Measurements from ENCODE around the gene LRRC23. TPM values are rescaled to one million over a fixed set of nuclear protein-coding genes. Genes with fewer than 3 reads are reported as not detected.
A peak's percentile ranks its signal among the peaks of the same experiment; 100 is the strongest.

Gene LRRC23
- total and polyA plus RNA-seq, 2 of the 13 experiments (the other 11 are each of a cell fraction or from before 2014, with no cell fraction given), result 6.0 to 7.8 TPM

- TF ChIP-seq BCL3 (CRISPR knock-in tag; IDR thresholded peaks at IDR 0.05), result peak; percentile 4; the same call in 1 of the 2 replicates
- TF ChIP-seq, protein P1, sequence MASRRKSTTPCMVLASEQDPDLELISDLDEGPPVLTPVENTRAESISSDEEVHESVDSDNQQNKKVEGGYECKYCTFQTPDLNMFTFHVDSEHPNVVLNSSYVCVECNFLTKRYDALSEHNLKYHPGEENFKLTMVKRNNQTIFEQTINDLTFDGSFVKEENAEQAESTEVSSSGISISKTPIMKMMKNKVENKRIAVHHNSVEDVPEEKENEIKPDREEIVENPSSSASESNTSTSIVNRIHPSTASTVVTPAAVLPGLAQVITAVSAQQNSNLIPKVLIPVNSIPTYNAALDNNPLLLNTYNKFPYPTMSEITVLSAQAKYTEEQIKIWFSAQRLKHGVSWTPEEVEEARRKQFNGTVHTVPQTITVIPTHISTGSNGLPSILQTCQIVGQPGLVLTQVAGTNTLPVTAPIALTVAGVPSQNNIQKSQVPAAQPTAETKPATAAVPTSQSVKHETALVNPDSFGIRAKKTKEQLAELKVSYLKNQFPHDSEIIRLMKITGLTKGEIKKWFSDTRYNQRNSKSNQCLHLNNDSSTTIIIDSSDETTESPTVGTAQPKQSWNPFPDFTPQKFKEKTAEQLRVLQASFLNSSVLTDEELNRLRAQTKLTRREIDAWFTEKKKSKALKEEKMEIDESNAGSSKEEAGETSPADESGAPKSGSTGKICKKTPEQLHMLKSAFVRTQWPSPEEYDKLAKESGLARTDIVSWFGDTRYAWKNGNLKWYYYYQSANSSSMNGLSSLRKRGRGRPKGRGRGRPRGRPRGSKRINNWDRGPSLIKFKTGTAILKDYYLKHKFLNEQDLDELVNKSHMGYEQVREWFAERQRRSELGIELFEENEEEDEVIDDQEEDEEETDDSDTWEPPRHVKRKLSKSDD (CRISPR knock-in tag; IDR thresholded peaks at IDR 0.05; ENCODE audit: low read depth), result 0 out of 2 replicates have a peak, but pooled peaks have one; percentile 29
- TF ChIP-seq ZMYM3 (CRISPR knock-in tag; IDR thresholded peaks at IDR 0.05), result no peak
- no peak for TF ChIP-seq KAT2B (IDR thresholded peaks at IDR 0.05; ENCODE audit: borderline replicate concordance, low read depth, low read length)
- TF ChIP-seq GLI4 (CRISPR knock-in tag; IDR thresholded peaks at IDR 0.05; ENCODE audit: borderline replicate concordance), result no peak
- TF ChIP-seq SPEN (CRISPR knock-in tag; IDR thresholded peaks at IDR 0.05; ENCODE audit: low read depth), result peak; percentile 43; the same call in 1 of the 2 replicates
- TF ChIP-seq ZGPAT (CRISPR knock-in tag; IDR thresholded peaks at IDR 0.05), result no peak
- TF ChIP-seq NBN (conservative IDR thresholded peaks at IDR 0.05), result no peak
- no peak for TF ChIP-seq ZNF660 (CRISPR knock-in tag; IDR thresholded peaks at IDR 0.05; ENCODE audit: borderline replicate concordance, low read depth)
- TF ChIP-seq AFF4 (CRISPR knock-in tag; IDR thresholded peaks at IDR 0.05), result no peak; the same call in 1 of the 2 replicates
- TF ChIP-seq ZNF75D (CRISPR knock-in tag; IDR thresholded peaks at IDR 0.05; ENCODE audit: borderline replicate concordance), result no peak
- TF ChIP-seq, protein P2, sequence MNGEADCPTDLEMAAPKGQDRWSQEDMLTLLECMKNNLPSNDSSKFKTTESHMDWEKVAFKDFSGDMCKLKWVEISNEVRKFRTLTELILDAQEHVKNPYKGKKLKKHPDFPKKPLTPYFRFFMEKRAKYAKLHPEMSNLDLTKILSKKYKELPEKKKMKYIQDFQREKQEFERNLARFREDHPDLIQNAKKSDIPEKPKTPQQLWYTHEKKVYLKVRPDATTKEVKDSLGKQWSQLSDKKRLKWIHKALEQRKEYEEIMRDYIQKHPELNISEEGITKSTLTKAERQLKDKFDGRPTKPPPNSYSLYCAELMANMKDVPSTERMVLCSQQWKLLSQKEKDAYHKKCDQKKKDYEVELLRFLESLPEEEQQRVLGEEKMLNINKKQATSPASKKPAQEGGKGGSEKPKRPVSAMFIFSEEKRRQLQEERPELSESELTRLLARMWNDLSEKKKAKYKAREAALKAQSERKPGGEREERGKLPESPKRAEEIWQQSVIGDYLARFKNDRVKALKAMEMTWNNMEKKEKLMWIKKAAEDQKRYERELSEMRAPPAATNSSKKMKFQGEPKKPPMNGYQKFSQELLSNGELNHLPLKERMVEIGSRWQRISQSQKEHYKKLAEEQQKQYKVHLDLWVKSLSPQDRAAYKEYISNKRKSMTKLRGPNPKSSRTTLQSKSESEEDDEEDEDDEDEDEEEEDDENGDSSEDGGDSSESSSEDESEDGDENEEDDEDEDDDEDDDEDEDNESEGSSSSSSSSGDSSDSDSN (CRISPR knock-in tag; IDR thresholded peaks at IDR 0.05), result peak; percentile 14; the same call in 1 of the 2 replicates
- TF ChIP-seq TMF1 (CRISPR knock-in tag; IDR thresholded peaks at IDR 0.05; ENCODE audit: low read depth), result peak; percentile 42; the same call in 1 of the 2 replicates
Measured at GRCh38 chr12:6872073-6873048, 32.3 kb upstream of the LRRC23 start (continued).
